ENCODE results near the gene PTPRZ1.

Gene PTPRZ1

GRCh38 chr7:121876656-121877500 is 3.9 kb downstream of the PTPRZ1 start:
- DNase-seq (ENCODE audit: low spot score in 2 of 2): no peak
- Mint-ChIP-seq H3K9me3 (peaks cover 2% of the 10 kb centered on the region), H3K4me1 (peaks cover 7% of the 10 kb centered on the region), H3K4me3 (no peak overlapping the region), H3K27me3 (peaks cover 12% of the 10 kb centered on the region), H3K36me3 (no peaks in the 10 kb centered on the region), H3K27ac (no peak overlapping the region)
- ATAC-seq (ENCODE audit: low read depth): no peak

GRCh38 chr7:121878918-121879464 is 6.0 kb downstream of the PTPRZ1 start:
- peaks cover 3% of the 10 kb centered on the region for H3K27me3 Mint-ChIP-seq
- H3K4me1 Mint-ChIP-seq: no peaks in the 10 kb centered on the region
- ATAC-seq (ENCODE audit: low read depth): no peak
- no peaks in the 10 kb centered on the region for H3K9me3 Mint-ChIP-seq
- no peak overlapping the region for H3K4me3 Mint-ChIP-seq
- H3K27ac Mint-ChIP-seq: no peak overlapping the region
- no peak for DNase-seq (ENCODE audit: low spot score in 2 of 2)
- H3K36me3 Mint-ChIP-seq: no peaks in the 10 kb centered on the region

GRCh38 chr7:121879544-121879943 is 6.6 kb downstream of the PTPRZ1 start:
- ATAC-seq (ENCODE audit: low read depth): no peak
- Mint-ChIP-seq H3K27me3 (peaks cover 3% of the 10 kb centered on the region), H3K4me1 (no peaks in the 10 kb centered on the region), H3K27ac (no peak overlapping the region), H3K4me3 (no peak overlapping the region), H3K36me3 (no peaks in the 10 kb centered on the region), H3K9me3 (no peaks in the 10 kb centered on the region)
- no peak for DNase-seq (ENCODE audit: low spot score in 2 of 2)

- Mint-ChIP-seq H3K36me3 (no peaks in the 10 kb centered on the region), H3K9me3 (no peaks in the 10 kb centered on the region), H3K27ac (no peak overlapping the region), H3K4me1 (no peaks in the 10 kb centered on the region), H3K4me3 (no peak overlapping the region), H3K27me3 (peaks cover 2% of the 10 kb centered on the region)
- ATAC-seq (ENCODE audit: low read depth) (no peak), DNase-seq (ENCODE audit: low spot score in 2 of 2) (no peak)
Observed at GRCh38 chr7:121882731-121883130, 9.8 kb downstream of the PTPRZ1 start.

GRCh38 chr7:121885166-121885920 is 12.4 kb downstream of the PTPRZ1 start:
- no peaks in the 10 kb centered on the region for H3K9me3 Mint-ChIP-seq
- H3K4me1 Mint-ChIP-seq: no peaks in the 10 kb centered on the region
- H3K27ac Mint-ChIP-seq: no peak overlapping the region
- H3K4me3 Mint-ChIP-seq: no peak overlapping the region
- no peak for DNase-seq (ENCODE audit: low spot score in 2 of 2)
- ATAC-seq (ENCODE audit: low read depth): no peak
- peaks cover 2% of the 10 kb centered on the region for H3K27me3 Mint-ChIP-seq
- no peaks in the 10 kb centered on the region for H3K36me3 Mint-ChIP-seq

GRCh38 chr7:121887634-121888033 is 14.7 kb downstream of the PTPRZ1 start:
- ATAC-seq (ENCODE audit: low read depth): no peak
- no peak for DNase-seq (ENCODE audit: low spot score in 2 of 2)
- Mint-ChIP-seq H3K27me3 (peaks cover 2% of the 10 kb centered on the region), H3K36me3 (no peaks in the 10 kb centered on the region), H3K9me3 (no peaks in the 10 kb centered on the region), H3K4me3 (no peak overlapping the region), H3K4me1 (no peaks in the 10 kb centered on the region), H3K27ac (no peak overlapping the region)

GRCh38 chr7:121890833-121891232 is 17.9 kb downstream of the PTPRZ1 start:
- H3K4me1 Mint-ChIP-seq: no peaks in the 10 kb centered on the region
- no peak overlapping the region for H3K4me3 Mint-ChIP-seq
- H3K36me3 Mint-ChIP-seq: no peaks in the 10 kb centered on the region
- no peak overlapping the region for H3K27ac Mint-ChIP-seq
- no peaks in the 10 kb centered on the region for H3K9me3 Mint-ChIP-seq
- no peaks in the 10 kb centered on the region for H3K27me3 Mint-ChIP-seq
- DNase-seq (ENCODE audit: low spot score in 2 of 2) (no peak), ATAC-seq (ENCODE audit: low read depth) (no peak)

- no peak overlapping the region for H3K27ac Mint-ChIP-seq
- ATAC-seq (ENCODE audit: low read depth): no peak
- no peaks in the 10 kb centered on the region for H3K36me3 Mint-ChIP-seq
- H3K27me3 Mint-ChIP-seq: no peaks in the 10 kb centered on the region
- H3K9me3 Mint-ChIP-seq: no peaks in the 10 kb centered on the region
- H3K4me3 Mint-ChIP-seq: no peak overlapping the region
- H3K4me1 Mint-ChIP-seq: no peaks in the 10 kb centered on the region
- no peak for DNase-seq (ENCODE audit: low spot score in 2 of 2)
Observed at GRCh38 chr7:121891731-121892130, 18.8 kb downstream of the PTPRZ1 start.

- Mint-ChIP-seq H3K9me3 (no peaks in the 10 kb centered on the region), H3K4me1 (no peaks in the 10 kb centered on the region), H3K4me3 (no peak overlapping the region), H3K27me3 (no peaks in the 10 kb centered on the region), H3K36me3 (no peaks in the 10 kb centered on the region), H3K27ac (no peak overlapping the region)
- ATAC-seq (ENCODE audit: low read depth) (no peak), DNase-seq (ENCODE audit: low spot score in 2 of 2) (no peak)
Observed at GRCh38 chr7:121901026-121901425, 28.1 kb downstream of the PTPRZ1 start.

- Mint-ChIP-seq H3K36me3 (no peaks in the 10 kb centered on the region), H3K27ac (no peak overlapping the region), H3K4me1 (no peaks in the 10 kb centered on the region), H3K4me3 (no peak overlapping the region), H3K27me3 (no peaks in the 10 kb centered on the region), H3K9me3 (no peaks in the 10 kb centered on the region)
- DNase-seq (ENCODE audit: low spot score in 2 of 2): no peak
- no peak for ATAC-seq (ENCODE audit: low read depth)
Observed at GRCh38 chr7:121904120-121904519, 31.2 kb downstream of the PTPRZ1 start.

GRCh38 chr7:121908042-121908441 is 35.1 kb downstream of the PTPRZ1 start:
- no peaks in the 10 kb centered on the region for H3K27me3 Mint-ChIP-seq
- H3K4me1 Mint-ChIP-seq: no peaks in the 10 kb centered on the region
- no peak overlapping the region for H3K4me3 Mint-ChIP-seq
- no peaks in the 10 kb centered on the region for H3K9me3 Mint-ChIP-seq
- ATAC-seq (ENCODE audit: low read depth): no peak
- H3K36me3 Mint-ChIP-seq: no peaks in the 10 kb centered on the region
- DNase-seq (ENCODE audit: low spot score in 2 of 2): no peak
- no peak overlapping the region for H3K27ac Mint-ChIP-seq

GRCh38 chr7:121909716-121910345 is 36.9 kb downstream of the PTPRZ1 start:
- Mint-ChIP-seq H3K27me3 (no peaks in the 10 kb centered on the region), H3K27ac (no peak overlapping the region), H3K4me1 (no peaks in the 10 kb centered on the region), H3K36me3 (no peaks in the 10 kb centered on the region), H3K9me3 (no peaks in the 10 kb centered on the region), H3K4me3 (no peak overlapping the region)
- no peak for DNase-seq (ENCODE audit: low spot score in 2 of 2)
- no peak for ATAC-seq (ENCODE audit: low read depth)

GRCh38 chr7:121913947-121914675 is 41.1 kb downstream of the PTPRZ1 start:
- Mint-ChIP-seq H3K9me3 (no peaks in the 10 kb centered on the region), H3K4me1 (no peaks in the 10 kb centered on the region), H3K4me3 (no peak overlapping the region), H3K27me3 (no peaks in the 10 kb centered on the region), H3K36me3 (no peaks in the 10 kb centered on the region), H3K27ac (no peak overlapping the region)
- DNase-seq (ENCODE audit: low spot score in 2 of 2) (no peak), ATAC-seq (ENCODE audit: low read depth) (no peak)

Measured in memory B cell (primary cell).